ENCODE data around the gene BAK1.

BAK1 gene

DNA sequence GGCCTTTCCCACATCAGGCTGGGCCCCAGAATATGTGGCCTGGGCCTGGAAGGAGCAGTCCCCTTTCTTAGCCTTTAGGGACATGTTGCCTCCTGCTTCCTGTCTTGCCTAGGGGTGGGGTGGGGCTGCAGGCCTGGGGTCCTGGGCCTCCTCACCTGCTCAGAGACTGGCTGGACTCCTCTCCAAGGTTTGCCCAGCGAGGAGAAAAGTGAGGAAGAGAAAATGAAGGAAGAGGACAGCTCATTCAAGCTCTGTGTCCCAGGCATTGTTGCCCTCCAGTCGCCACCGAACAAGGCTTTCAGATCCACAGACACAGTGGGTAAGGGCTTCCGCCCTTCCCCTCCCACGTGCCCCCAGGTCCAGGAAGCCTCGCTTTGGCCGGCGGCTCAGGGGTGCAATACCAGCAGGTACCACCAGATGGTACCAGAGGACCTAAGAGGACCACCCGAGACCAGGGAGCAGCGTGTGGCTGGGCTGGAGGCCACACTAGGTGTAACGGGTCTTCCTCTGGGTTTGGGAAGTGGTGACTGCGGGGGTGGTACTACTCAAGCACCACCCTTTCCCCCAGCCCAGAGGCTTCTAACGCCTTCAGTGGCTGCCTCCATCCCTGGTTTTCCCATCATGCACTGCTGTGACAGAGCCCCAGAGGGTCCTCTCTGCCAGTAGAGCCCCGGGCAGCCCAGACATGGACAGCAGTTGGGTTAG lies 5.5 kb upstream of the BAK1 start:
- H3K27ac Mint-ChIP-seq, result peak overlapping the region; percentile 90
- no peaks in the 10 kb centered on the region for H3K36me3 Mint-ChIP-seq (ENCODE audit: low read depth)
- ATAC-seq (peak; percentile 84), DNase-seq (peak; percentile 91)
- no peaks in the 10 kb centered on the region for H3K9me3 Mint-ChIP-seq
- peaks cover 24% of the 10 kb centered on the region for H3K4me1 Mint-ChIP-seq
- peak overlapping the region; percentile 70 for H3K4me3 Mint-ChIP-seq
- H3K27me3 Mint-ChIP-seq, result no peaks in the 10 kb centered on the region

DNA sequence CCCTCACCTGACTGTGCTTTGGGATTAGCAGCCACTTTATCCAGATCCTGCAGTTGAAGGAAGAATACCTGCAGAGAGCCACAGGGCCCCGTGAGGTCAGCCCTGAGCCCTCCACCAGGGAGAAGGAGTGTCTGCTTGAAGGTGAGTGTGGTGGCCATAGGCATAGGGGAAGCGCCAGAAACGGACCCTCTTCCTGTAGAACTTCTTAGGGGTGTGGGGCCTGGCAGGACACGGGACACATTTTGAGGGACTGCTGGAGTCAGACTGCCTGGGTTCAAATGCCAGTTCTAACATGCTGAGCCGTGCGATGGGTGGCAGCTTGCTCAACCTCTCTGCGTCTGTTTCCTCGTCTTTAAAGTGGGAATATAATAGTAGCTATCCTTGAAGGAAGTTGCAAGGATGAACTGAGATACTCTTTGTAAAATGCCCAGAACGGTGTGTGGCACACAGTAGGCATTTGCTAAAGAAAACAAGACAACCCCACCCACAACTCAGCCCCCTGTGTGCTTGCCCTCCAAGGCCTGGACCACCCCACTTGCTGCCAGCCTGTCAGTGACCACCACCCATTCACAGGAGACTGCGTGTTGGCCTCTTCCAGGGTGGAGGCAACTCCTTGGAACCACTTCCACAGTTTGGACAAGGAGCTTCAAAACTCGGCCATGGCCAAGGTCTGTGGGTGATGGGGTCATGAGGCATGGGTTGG lies 4.8 kb upstream of the BAK1 start:
- no peak for ATAC-seq
- DNase-seq, result no peak
- Mint-ChIP-seq H3K27me3 (no peaks in the 10 kb centered on the region), H3K4me3 (peak overlapping the region; percentile 70), H3K4me1 (peaks cover 26% of the 10 kb centered on the region), H3K9me3 (no peaks in the 10 kb centered on the region), H3K36me3 (ENCODE audit: low read depth) (no peaks in the 10 kb centered on the region), H3K27ac (peak overlapping the region; percentile 90)

DNA sequence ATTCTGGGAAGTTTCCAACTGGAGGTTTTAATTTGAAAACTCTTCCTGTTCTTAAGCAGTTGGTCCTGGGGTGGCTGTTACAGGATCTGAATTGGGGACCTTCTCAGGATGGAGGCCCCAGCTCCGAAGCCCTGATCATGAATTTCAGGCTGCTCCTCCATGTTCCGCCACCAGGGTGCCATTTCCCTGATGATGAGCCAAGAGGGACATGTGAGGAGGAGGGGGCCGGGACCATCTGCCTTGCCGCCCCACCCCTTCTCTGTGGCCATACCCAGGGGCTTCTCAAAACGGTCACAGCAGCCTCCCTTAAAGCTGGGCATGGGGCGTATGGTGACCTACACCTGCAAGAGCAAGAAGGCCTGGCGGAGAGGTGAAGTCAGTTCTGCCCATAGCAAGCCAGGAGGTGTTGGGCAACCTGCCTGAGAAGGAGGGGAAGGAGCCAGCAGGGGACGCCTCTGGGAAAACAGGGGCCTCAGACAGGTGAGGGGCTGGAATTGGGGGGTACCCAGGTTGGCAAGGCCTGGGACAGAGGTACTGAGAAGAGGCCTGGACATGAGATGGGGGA lies 3.6 kb upstream of the BAK1 start:
- DNase-seq (peak; percentile 37), ATAC-seq (no peak)
- H3K4me1 Mint-ChIP-seq, result peaks cover 26% of the 10 kb centered on the region
- H3K9me3 Mint-ChIP-seq, result no peaks in the 10 kb centered on the region
- H3K4me3 Mint-ChIP-seq, result no peak overlapping the region
- H3K27ac Mint-ChIP-seq, result no peak overlapping the region
- H3K27me3 Mint-ChIP-seq, result no peaks in the 10 kb centered on the region
- H3K36me3 Mint-ChIP-seq (ENCODE audit: low read depth), result peaks cover 3% of the 10 kb centered on the region

DNA sequence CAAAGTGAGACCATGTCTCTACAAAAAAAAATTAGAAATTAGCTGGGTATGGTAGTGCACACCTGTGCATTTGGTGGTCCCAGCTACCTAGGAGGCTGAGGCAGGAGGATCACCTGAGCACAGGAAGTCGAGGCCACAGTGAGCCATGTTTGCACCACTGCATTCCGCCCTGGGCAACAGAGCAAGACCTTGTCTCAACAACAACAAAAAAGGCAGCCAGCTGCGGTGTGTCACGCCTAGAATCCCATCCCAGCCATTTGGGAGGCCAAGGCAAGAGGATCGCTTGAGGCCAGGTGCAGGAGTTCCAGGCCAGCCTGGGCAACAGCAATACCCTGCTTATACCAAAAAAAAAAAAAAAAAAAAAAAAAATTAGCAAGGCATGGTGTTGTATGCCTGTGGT lies 1.1 kb upstream of the BAK1 start:
- no peak for DNase-seq
- Mint-ChIP-seq H3K27ac (no peak overlapping the region), H3K4me1 (peaks cover 41% of the 10 kb centered on the region), H3K9me3 (no peaks in the 10 kb centered on the region), H3K4me3 (no peak overlapping the region), H3K27me3 (no peaks in the 10 kb centered on the region), H3K36me3 (ENCODE audit: low read depth) (peaks cover 16% of the 10 kb centered on the region)
- ATAC-seq, result no peak

DNA sequence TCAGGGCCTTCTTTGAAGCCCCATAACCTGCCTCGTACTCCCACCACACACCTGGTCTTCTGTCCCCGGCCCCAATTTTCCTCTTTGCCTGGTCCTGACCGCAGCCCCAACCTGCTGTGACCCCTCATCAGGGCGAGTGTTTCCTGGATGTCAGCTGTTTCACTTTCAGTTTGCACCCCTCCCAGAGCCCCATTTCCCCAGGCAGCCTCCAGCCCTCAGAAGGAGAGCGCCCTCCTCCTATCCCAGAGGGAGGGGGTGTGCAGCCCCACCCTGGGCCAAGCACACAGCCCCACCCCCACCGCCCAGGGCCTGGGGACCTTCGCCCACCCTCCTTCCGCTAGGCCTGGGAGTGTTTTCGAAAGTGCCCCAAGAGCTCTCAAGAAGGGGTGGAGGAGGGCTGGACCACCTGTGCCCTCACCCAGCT lies 1.5 kb downstream of the BAK1 start:
- H3K36me3 Mint-ChIP-seq (ENCODE audit: low read depth), result peaks cover 27% of the 10 kb centered on the region
- peak overlapping the region; percentile 91 for H3K27ac Mint-ChIP-seq
- H3K4me3 Mint-ChIP-seq, result peak overlapping the region; percentile 94
- ATAC-seq, result peak; percentile 4
- peaks cover 24% of the 10 kb centered on the region for H3K4me1 Mint-ChIP-seq
- peak; percentile 32 for DNase-seq
- H3K9me3 Mint-ChIP-seq, result no peaks in the 10 kb centered on the region
- no peaks in the 10 kb centered on the region for H3K27me3 Mint-ChIP-seq

DNA sequence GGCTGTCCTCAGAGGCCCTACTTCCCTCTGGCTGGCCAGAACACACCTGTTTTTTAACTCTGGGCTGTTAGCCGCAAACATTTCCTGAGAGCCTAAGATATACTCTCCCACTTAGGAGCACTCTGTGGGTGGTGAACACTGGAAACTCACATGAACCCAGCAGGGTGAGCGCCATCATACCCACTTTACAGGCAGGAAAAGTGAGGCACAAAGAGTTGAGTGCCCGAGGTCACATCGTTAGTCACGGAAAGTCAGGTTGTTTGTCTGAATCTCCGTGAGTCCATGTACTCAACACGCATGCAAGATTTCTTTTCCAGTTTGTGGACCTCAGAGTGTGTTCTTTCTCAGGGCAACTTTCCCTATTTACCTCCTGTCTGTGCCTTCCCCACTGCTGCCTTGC lies 1.9 kb downstream of the BAK1 start:
- H3K36me3 Mint-ChIP-seq (ENCODE audit: low read depth), result peaks cover 27% of the 10 kb centered on the region
- peak overlapping the region; percentile 91 for H3K27ac Mint-ChIP-seq
- peak overlapping the region; percentile 94 for H3K4me3 Mint-ChIP-seq
- H3K27me3 Mint-ChIP-seq, result no peaks in the 10 kb centered on the region
- DNase-seq, result no peak
- ATAC-seq, result no peak
- no peaks in the 10 kb centered on the region for H3K9me3 Mint-ChIP-seq
- peaks cover 24% of the 10 kb centered on the region for H3K4me1 Mint-ChIP-seq

DNA sequence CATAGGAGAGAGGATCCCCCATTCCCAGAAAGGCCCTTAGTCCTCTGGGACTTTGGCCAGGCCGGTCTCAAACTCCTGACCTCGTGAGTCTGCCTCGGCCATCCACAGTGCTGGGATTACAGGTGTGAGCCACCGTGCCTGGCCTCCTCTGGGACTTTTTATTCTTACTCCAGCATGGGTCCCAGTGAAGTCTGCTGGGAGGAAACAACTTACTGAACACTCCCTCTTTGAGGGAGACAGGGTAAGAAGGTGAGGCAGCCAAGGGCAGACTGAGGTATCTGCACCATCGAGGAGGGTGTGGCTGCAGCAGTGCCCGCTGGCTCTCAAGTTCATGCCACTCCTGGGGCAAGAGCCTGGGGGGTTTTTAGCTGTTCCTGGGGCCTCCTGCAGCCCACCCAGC lies 2.4 kb downstream of the BAK1 start:
- no peak for ATAC-seq
- DNase-seq, result no peak
- peak overlapping the region; percentile 91 for H3K27ac Mint-ChIP-seq
- peaks cover 24% of the 10 kb centered on the region for H3K4me1 Mint-ChIP-seq
- no peaks in the 10 kb centered on the region for H3K9me3 Mint-ChIP-seq
- H3K36me3 Mint-ChIP-seq (ENCODE audit: low read depth), result peaks cover 27% of the 10 kb centered on the region
- peak overlapping the region; percentile 94 for H3K4me3 Mint-ChIP-seq
- no peaks in the 10 kb centered on the region for H3K27me3 Mint-ChIP-seq

DNA sequence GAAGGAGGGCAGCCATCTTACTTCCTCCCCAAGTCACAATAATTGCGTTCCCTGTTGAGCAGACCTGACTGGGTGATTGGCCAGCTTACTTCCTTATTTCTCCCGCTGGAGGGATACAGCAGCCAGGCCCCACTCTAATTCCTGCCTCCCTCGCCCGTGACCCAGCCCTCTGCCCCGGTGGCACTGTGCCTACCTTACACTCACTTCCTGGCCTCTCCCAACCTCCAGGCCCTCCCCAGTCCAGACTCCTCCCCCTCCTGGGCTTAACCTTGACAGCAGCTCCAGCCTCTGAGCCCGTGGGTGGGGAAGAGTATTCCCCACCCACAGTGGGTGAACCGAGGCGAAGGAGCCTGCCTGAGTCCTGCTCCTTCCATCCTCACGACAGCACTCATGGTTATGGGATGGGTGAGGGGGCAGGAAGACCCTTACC lies 3.0 kb downstream of the BAK1 start:
- DNase-seq, result no peak
- Mint-ChIP-seq H3K4me1 (peaks cover 29% of the 10 kb centered on the region), H3K27me3 (no peaks in the 10 kb centered on the region), H3K4me3 (peak overlapping the region; percentile 94), H3K27ac (peak overlapping the region; percentile 91), H3K36me3 (ENCODE audit: low read depth) (peaks cover 29% of the 10 kb centered on the region), H3K9me3 (no peaks in the 10 kb centered on the region)
- no peak for ATAC-seq

DNA sequence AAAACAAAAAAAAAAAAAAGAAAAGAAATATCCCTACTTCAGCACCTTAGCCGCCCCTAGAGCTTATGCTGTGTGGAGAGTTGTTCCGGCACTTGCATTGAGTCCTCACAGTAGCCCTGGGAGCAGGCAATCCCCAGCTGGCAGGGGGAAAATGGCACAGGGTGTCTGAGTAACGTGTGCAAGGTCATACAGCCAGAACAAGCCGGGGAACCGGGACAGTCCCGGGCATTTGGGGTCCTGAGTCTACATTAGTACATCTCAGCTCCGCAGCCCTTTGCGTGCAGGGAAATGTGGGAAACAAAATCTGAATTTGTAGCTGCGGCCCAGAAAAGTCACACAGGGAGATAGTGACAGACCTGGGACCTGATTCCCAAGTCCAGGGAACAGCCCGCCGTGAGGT lies 3.4 kb downstream of the BAK1 start:
- Mint-ChIP-seq H3K4me3 (no peak overlapping the region), H3K4me1 (peaks cover 33% of the 10 kb centered on the region), H3K36me3 (ENCODE audit: low read depth) (peaks cover 33% of the 10 kb centered on the region)

DNA sequence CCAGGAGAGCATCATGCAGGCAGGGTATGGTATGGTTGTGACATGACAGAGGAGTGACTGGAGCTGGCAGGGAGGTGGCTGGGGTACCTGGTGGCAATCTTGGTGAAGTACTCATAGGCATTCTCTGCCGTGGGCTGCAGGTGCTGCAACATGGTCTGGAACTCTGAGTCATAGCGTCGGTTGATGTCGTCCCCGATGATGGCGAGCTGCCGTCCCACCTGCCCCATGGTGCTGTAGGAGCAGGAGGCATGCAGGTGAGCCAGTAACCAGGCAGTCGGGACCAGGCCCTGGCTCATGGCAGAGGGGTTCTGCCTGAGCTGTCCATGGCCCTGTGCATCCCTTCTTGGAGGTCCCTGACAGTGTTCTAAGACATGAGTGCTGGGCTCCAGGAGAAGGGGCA lies 4.9 kb downstream of the BAK1 start:
- Mint-ChIP-seq H3K9me3 (no peaks in the 10 kb centered on the region), H3K4me1 (peaks cover 45% of the 10 kb centered on the region), H3K4me3 (no peak overlapping the region), H3K27me3 (no peaks in the 10 kb centered on the region), H3K27ac (no peak overlapping the region), H3K36me3 (ENCODE audit: low read depth) (peaks cover 33% of the 10 kb centered on the region)
- DNase-seq (no peak), ATAC-seq (no peak)

More for the DNA sequence above, 3.4 kb downstream of the BAK1 start:
- no peaks in the 10 kb centered on the region for H3K27me3 Mint-ChIP-seq
- H3K27ac Mint-ChIP-seq, result no peak overlapping the region
- no peak for DNase-seq
- no peak for ATAC-seq
- no peaks in the 10 kb centered on the region for H3K9me3 Mint-ChIP-seq

DNA sequence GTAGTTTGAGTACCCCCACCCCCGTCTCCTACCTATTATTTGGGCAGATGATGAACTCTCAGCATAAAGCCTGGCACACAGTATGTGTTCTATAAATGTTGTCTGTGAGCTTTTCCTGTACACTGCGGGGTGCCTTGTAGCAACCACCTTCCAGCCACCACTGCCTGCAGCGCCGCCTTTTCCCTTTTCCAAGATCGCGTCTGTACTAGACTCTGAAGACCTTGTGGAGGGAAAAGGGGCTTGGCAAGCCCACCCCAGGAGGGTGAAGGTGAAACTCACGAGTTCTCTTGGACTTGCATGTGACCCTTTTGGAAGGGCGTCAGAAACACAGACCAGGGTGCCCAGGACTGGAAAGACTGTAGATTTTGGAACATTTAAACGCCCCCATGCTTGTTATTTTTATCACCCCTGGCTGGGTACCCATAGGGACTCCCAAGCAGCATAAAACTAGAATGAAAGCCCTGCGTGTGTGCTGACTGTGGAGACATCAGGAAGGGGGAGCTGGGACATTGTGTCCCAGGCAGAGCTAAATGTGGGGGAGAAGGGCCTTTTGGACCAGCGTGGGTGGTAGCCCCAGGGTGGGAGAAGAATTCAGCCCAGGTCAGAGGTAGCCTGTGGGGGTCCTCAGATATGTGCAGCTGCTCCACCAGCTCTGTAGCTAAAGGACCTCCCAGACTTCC lies 8.3 kb downstream of the BAK1 start:
- Mint-ChIP-seq H3K27ac (peak overlapping the region; percentile 100), H3K4me1 (peaks cover 43% of the 10 kb centered on the region), H3K9me3 (no peaks in the 10 kb centered on the region), H3K4me3 (peak overlapping the region; percentile 89), H3K36me3 (ENCODE audit: low read depth) (peaks cover 20% of the 10 kb centered on the region), H3K27me3 (no peaks in the 10 kb centered on the region)
- DNase-seq, result no peak
- no peak for ATAC-seq

DNA sequence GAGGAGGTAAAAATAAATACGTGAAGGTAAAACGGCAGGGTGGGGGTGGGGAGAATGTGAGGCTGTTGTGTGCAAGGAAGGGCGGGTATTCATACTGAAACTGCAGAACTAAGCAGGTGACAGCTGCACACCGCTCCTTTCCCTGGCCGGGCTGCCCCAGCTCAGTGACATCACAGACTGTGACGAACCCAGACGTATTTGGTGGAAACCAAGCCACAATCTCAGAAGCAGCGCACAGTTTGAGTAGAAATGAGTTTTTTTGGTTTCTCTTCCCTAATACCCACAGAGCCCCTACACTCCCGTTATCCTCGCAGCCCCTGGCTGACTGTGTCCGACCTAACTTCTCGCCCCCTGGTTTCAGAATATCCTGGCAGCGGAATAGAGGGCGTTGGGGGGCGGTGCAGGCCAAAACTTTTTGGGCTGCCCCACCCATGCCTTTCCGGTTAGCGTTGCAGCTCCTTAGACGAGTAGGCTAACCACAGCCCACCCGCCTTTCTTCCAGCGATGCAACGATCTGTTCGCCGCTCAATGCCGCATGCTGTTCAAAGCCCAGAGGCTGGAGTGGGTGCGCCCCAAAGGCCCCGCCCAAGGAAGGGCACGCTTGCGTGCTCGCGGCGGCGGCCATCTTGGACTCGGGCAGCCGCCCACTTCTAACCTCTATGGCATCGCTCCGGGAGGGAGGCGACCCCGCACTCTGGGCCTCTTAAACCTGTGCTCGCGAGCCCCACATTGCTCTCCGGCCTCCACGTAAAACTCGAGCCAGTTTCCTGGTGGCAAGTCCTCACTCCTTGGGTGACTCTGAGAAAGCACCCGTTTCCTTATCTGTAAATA lies 9.1 kb downstream of the BAK1 start:
- ATAC-seq, result peak; percentile 92
- DNase-seq, result peak; percentile 90
- peaks cover 18% of the 10 kb centered on the region for H3K36me3 Mint-ChIP-seq (ENCODE audit: low read depth)
- H3K4me1 Mint-ChIP-seq, result peaks cover 41% of the 10 kb centered on the region
- H3K4me3 Mint-ChIP-seq, result peak overlapping the region; percentile 89
- H3K27ac Mint-ChIP-seq, result peak overlapping the region; percentile 100
- no peaks in the 10 kb centered on the region for H3K9me3 Mint-ChIP-seq
- H3K27me3 Mint-ChIP-seq, result no peaks in the 10 kb centered on the region

DNA sequence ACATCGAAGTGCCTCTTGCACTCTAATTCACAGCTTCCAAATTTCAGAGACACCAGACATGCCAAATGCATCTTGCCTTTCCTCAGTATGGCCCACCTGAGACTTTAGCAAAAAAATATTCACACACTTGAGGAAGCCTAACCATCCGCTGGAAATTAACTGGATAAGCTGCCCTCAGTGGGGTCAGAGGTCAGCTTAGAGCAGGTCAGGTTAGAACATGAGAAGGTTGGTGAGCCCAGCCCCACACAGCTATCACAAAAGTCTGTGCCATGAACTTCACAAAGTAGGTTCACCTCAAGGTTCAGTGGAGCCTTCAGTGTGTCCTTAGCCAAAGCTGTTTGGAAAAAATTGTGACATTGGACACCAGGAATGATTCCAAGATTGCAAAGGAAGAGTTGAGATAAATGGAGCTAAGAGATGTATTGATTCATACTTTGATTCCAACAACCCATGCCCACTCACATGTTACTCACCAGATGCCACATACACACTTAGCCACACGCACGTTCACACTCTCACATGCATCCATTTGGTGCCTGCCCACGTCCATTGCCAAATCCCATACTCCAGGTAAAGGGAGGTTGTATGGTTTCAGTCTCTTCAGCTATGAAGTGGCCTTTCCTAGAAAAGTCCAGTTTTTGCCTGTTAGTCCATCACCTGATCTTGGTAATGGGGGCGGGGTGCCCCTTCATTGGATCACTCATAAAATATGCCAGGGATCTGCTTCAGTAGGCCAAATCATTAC lies 11.1 kb downstream of the BAK1 start:
- H3K27me3 Mint-ChIP-seq, result no peaks in the 10 kb centered on the region
- H3K4me3 Mint-ChIP-seq, result no peak overlapping the region
- DNase-seq, result no peak
- no peak for ATAC-seq
- H3K9me3 Mint-ChIP-seq, result no peaks in the 10 kb centered on the region
- H3K36me3 Mint-ChIP-seq (ENCODE audit: low read depth), result peaks cover 7% of the 10 kb centered on the region
- H3K4me1 Mint-ChIP-seq, result peaks cover 41% of the 10 kb centered on the region
- H3K27ac Mint-ChIP-seq, result peak overlapping the region; percentile 46
